Neuronal stem cell (in vitro differentiated cells): Measurements from ENCODE around the gene SERPINB10.
A peak's percentile ranks its signal among the peaks of the same experiment; 100 is the strongest.

Experiments used
- DNase-seq: peaks from one replicate; pipeline ENCODE4 v3.0.0-alpha.2; 2013; ENCODE audit warnings: low spot score
- H2AFZ ChIP-seq: one replicate; pipeline ENCODE4 v1.6.1; 2013; ENCODE audit warnings: mild to moderate bottlenecking, low read length, inconsistent platforms
- H2AK5ac ChIP-seq: 2 replicates; pipeline ENCODE4 v1.6.1; 2013; ENCODE audit warnings: low read depth, mild to moderate bottlenecking, inconsistent platforms, low read length, moderate library complexity, mixed read lengths
- H2BK120ac ChIP-seq: 2 replicates; pipeline ENCODE4 v1.6.1; 2013; ENCODE audit warnings: low read depth, mild to moderate bottlenecking, inconsistent platforms, low read length, moderate library complexity, mixed read lengths
- H2BK12ac ChIP-seq: one replicate; pipeline ENCODE4 v1.6.1; 2013; ENCODE audit warnings: low read length, inconsistent platforms
- H2BK15ac ChIP-seq: 2 replicates; pipeline ENCODE4 v1.6.1; 2013; ENCODE audit warnings: mild to moderate bottlenecking, low read length, inconsistent platforms, mixed read lengths
- H2BK5ac ChIP-seq: one replicate; pipeline ENCODE4 v1.6.1; 2013; ENCODE audit warnings: inconsistent platforms, mild to moderate bottlenecking, low read length, moderate library complexity
- H3K14ac ChIP-seq: one replicate; pipeline ENCODE4 v1.6.1; 2013; ENCODE audit warnings: low read length, inconsistent platforms
- H3K18ac ChIP-seq: 2 replicates; pipeline ENCODE4 v1.6.1; 2013; ENCODE audit warnings: low read length, inconsistent platforms
- H3K23ac ChIP-seq: 2 replicates; pipeline ENCODE4 v1.6.1; 2013; ENCODE audit warnings: low read depth, mild to moderate bottlenecking, mixed read lengths, low read length, inconsistent platforms; ENCODE audit not compliant: poor library complexity
- H3K27ac ChIP-seq: replicated peaks from 3 replicates; pipeline ENCODE4 v1.5.1; 2013; ENCODE audit warnings: low read length, inconsistent platforms
- H3K27me3 ChIP-seq, 3 experiments: 2 replicates each; pipeline ENCODE4 v1.6.1; 2013; ENCODE audit warnings: low read length in 3 of 3, mild to moderate bottlenecking in 2 of 3, inconsistent platforms in 1 of 3, low read depth in 1 of 3, mixed read lengths in 1 of 3, moderate library complexity in 1 of 3; ENCODE audit not compliant: control insufficient read depth in 3 of 3, insufficient read depth in 3 of 3
- H3K36me3 ChIP-seq, 2 donors: replicated peaks in 1 of 2; 2 replicates each; pipeline ENCODE4 v1.6.1; 2013; ENCODE audit warnings: low read length in 2 of 2; ENCODE audit not compliant: control insufficient read depth in 2 of 2, insufficient read depth in 2 of 2
- H3K4ac ChIP-seq: 2 replicates; pipeline ENCODE4 v1.6.1; 2013; ENCODE audit warnings: inconsistent platforms, mild to moderate bottlenecking, low read length, moderate library complexity
- H3K4me1 ChIP-seq, 2 donors: 1 replicate in 1 of 2; 2 replicates in 1 of 2; pipeline ENCODE4 v1.6.1; 2013; ENCODE audit warnings: low read length in 2 of 2, low read depth in 1 of 2; ENCODE audit not compliant: control insufficient read depth in 2 of 2, insufficient read depth in 1 of 2
- H3K4me2 ChIP-seq: one replicate; pipeline ENCODE4 v1.6.1; 2013; ENCODE audit warnings: mild to moderate bottlenecking, low read length, inconsistent platforms; ENCODE audit not compliant: insufficient read depth, poor library complexity, severe bottlenecking
- H3K4me3 ChIP-seq, 2 donors: 2 replicates each; pipeline ENCODE4 v1.5.1; 2013; ENCODE audit warnings: low read length in 2 of 2, mild to moderate bottlenecking in 2 of 2, inconsistent platforms in 1 of 2, moderate library complexity in 1 of 2
- H3K79me1 ChIP-seq: one replicate; pipeline ENCODE4 v1.6.1; 2013; ENCODE audit warnings: low read depth, mild to moderate bottlenecking, inconsistent platforms, low read length, moderate library complexity
- H3K9ac ChIP-seq: one replicate; pipeline ENCODE4 v1.6.1; 2013; ENCODE audit warnings: mild to moderate bottlenecking, low read depth, low read length, inconsistent platforms; ENCODE audit not compliant: poor library complexity
- H3K9me3 ChIP-seq, 2 donors: replicated peaks in 1 of 2; 2 replicates each; pipeline versions ENCODE3 to v1.6.1; 2013; ENCODE audit warnings: low read length in 2 of 2, mild to moderate bottlenecking in 2 of 2, inconsistent platforms in 1 of 2, low read depth in 1 of 2, mixed read lengths in 1 of 2, moderate library complexity in 1 of 2; ENCODE audit not compliant: control insufficient read depth in 2 of 2, insufficient read depth in 1 of 2
- H4K8ac ChIP-seq: one replicate; pipeline ENCODE4 v1.6.1; 2013; ENCODE audit warnings: low read depth, mild to moderate bottlenecking, inconsistent platforms, low read length, moderate library complexity
- H4K91ac ChIP-seq: one replicate; pipeline ENCODE4 v1.6.1; 2013; ENCODE audit warnings: low read length, low read depth, mild to moderate bottlenecking, inconsistent platforms; ENCODE audit not compliant: poor library complexity
- WGBS, 2 donors: extraction: QIAGEN DNeasy Blood & Tissue Kit; methylation state at CpG; one replicate each; pipeline ENCODE4 v1.1.7; 2013; ENCODE audit warnings: missing lambda C conversion rate in 2 of 2, mixed read lengths in 1 of 2; ENCODE audit not compliant: insufficient read length in 2 of 2, insufficient replicate concordance in 1 of 2; ENCODE audit errors: extremely low coverage in 2 of 2; 5-methylcytosine and 5-hydroxymethylcytosine counted together

Gene SERPINB10

DNA sequence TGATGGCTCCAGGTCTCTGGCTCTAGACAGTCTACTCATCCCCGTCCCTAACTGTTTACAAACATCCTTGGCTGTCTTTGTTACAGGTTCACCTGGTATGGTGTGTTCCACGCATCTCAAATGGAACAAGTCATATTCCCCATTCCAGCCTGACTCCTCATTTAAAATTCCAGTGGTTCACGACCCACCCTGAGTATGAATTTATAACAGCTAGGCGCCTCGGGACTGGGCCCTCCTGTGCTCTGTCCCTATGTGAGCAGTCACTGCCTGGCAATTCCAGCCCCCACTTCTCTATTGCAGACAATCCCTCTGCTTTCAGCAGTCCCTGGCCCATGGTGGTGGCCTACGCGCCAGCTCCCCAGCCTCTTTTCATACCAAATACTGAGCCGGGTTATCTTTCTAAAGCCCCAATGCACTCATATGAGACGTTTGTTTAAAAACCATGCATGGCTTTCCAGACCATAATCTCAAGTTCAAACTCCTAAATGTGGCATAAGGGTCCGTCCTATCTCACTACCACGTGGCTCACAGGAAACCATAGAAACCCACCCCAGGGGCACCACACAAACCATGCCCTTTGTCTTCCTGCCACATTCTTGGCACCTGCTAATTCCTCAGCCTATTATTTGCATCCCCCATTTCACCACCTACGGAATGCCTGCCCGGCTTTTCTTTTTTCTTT lies 63.7 kb downstream of the SERPINB10 start:
- H3K18ac ChIP-seq: no peak overlapping the region
- no CpG with 5 or more reads among the region's 13 CpGs for WGBS, 2 donors
- H2BK120ac ChIP-seq: no peak overlapping the region
- H3K27me3 ChIP-seq: no peaks in the 10 kb centered on the region
- peak overlapping the region; percentile 56 for H2AK5ac ChIP-seq
- peak overlapping the region; percentile 100 for H2AFZ ChIP-seq
- no peak overlapping the region for H2BK12ac ChIP-seq
- peak overlapping the region; percentile 68 for H3K9ac ChIP-seq
- H3K9me3 ChIP-seq: no peaks in the 10 kb centered on the region
- H3K23ac ChIP-seq: no peak overlapping the region
- no peak overlapping the region for H4K8ac ChIP-seq
- peak overlapping the region in 1 of 2 donors; percentile 88 for H3K4me3 ChIP-seq
- no peaks in the 10 kb centered on the region for H3K36me3 ChIP-seq
- peak overlapping the region; percentile 76 for H3K4me2 ChIP-seq
- no peak for DNase-seq
- no peak overlapping the region for H4K91ac ChIP-seq
- H3K4me1 ChIP-seq: peaks cover 0 to 6% of the 10 kb centered on the region in 2 donors
- H3K27ac ChIP-seq: no peak overlapping the region
- H3K79me1 ChIP-seq: no peaks in the 10 kb centered on the region
- H2BK15ac ChIP-seq: no peak overlapping the region
- H3K14ac ChIP-seq: no peak overlapping the region
- H2BK5ac ChIP-seq: no peak overlapping the region
- no peak overlapping the region for H3K4ac ChIP-seq

DNA sequence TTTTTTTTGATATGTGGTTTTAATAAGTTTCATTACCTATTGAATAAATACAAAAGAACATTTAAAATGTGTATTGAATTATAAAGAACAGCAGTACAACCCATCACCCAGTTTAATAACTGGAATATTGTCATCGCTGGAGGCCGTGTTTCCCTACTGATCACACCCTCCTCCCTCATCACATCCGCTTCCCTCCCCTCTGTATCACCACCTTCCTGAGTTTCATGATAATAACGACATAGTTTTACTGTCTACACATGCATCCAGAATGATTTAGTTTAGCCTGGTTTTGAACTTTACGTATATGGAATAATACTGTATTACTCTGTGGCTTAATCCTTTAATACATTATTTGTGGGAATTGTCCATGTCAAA lies 64.2 kb downstream of the SERPINB10 start:
- no CpG with 5 or more reads among the region's 5 CpGs for WGBS, 2 donors
- H3K4ac ChIP-seq: no peak overlapping the region
- no peaks in the 10 kb centered on the region for H3K36me3 ChIP-seq
- no peak overlapping the region for H3K14ac ChIP-seq
- H3K27me3 ChIP-seq: no peaks in the 10 kb centered on the region
- H2BK120ac ChIP-seq: no peak overlapping the region
- no peak overlapping the region for H2BK12ac ChIP-seq
- no peak overlapping the region for H4K8ac ChIP-seq
- no peak overlapping the region for H3K27ac ChIP-seq
- no peaks in the 10 kb centered on the region for H3K9me3 ChIP-seq
- H2BK15ac ChIP-seq: no peak overlapping the region
- no peaks in the 10 kb centered on the region for H3K79me1 ChIP-seq
- peaks cover 0 to 6% of the 10 kb centered on the region in 2 donors for H3K4me1 ChIP-seq
- H2AFZ ChIP-seq: no peak overlapping the region
- H3K23ac ChIP-seq: no peak overlapping the region
- no peak for DNase-seq
- H2BK5ac ChIP-seq: no peak overlapping the region
- no peak overlapping the region for H2AK5ac ChIP-seq
- no peak overlapping the region for H3K18ac ChIP-seq
- no peak overlapping the region for H3K4me3 ChIP-seq
- no peak overlapping the region for H3K9ac ChIP-seq
- no peak overlapping the region for H4K91ac ChIP-seq
- no peak overlapping the region for H3K4me2 ChIP-seq

DNA sequence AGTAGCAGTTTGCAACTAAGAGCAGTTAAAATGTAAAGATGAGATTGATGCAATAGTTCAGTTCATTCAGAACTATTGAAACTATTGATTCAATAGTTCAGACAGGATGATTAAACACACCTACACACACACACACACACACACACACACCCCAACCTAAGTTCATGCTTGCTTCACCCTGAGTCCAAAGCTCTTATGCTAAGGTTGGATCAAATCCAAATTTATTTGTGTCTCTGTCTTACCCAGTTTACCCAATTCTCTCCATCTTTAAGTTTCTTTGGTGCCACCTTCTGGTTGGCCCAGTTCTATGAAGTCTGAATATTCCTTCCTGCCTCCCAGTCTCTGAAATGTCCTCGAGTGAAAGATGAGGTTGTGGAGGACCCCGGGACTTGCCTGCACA lies 67.2 kb downstream of the SERPINB10 start:
- H3K18ac ChIP-seq: no peak overlapping the region
- peak overlapping the region; percentile 55 for H2AFZ ChIP-seq
- H3K14ac ChIP-seq: no peak overlapping the region
- H3K9me3 ChIP-seq: no peaks in the 10 kb centered on the region
- H3K9ac ChIP-seq: no peak overlapping the region
- no CpG with 5 or more reads among the region's 2 CpGs for WGBS, 2 donors
- H3K4me1 ChIP-seq: peaks cover 0 to 6% of the 10 kb centered on the region in 2 donors
- H2BK5ac ChIP-seq: no peak overlapping the region
- no peak overlapping the region for H2BK15ac ChIP-seq
- no peak overlapping the region for H3K27ac ChIP-seq
- H3K27me3 ChIP-seq: no peaks in the 10 kb centered on the region
- H2BK120ac ChIP-seq: no peak overlapping the region
- no peak overlapping the region for H4K8ac ChIP-seq
- no peaks in the 10 kb centered on the region for H3K36me3 ChIP-seq
- DNase-seq: no peak
- H3K23ac ChIP-seq: no peak overlapping the region
- H3K79me1 ChIP-seq: no peaks in the 10 kb centered on the region
- no peak overlapping the region for H3K4me3 ChIP-seq
- H3K4me2 ChIP-seq: no peak overlapping the region
- no peak overlapping the region for H2BK12ac ChIP-seq
- H2AK5ac ChIP-seq: no peak overlapping the region
- no peak overlapping the region for H4K91ac ChIP-seq
- H3K4ac ChIP-seq: no peak overlapping the region

DNA sequence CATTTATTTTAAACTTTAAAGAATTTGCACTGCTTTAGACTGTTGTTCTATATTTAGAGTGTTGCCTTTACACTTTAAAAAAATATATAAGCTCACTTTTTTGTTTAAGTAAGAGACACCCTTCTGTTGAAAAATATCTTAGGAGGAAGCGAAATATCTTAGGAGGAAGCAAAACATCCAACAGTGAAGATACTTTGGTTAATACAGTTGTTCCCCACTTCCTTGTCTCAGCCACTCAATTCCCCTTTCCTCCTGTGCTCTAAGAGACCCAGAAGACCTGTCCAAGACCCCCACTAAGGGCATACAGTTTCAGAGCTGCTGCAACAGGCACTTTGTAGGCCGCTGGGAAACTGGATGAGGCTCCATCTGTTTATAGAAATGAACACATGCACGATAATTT lies 67.9 kb downstream of the SERPINB10 start:
- H3K14ac ChIP-seq: no peak overlapping the region
- no CpG with 5 or more reads among the region's 3 CpGs for WGBS, 2 donors

More for the DNA sequence above, 67.9 kb downstream of the SERPINB10 start:
- Histone ChIP-seq H3K4ac (no peak overlapping the region), H3K23ac (no peak overlapping the region), H3K4me1 (peaks cover 0 to 6% of the 10 kb centered on the region in 2 donors), H2AFZ (no peak overlapping the region), H2BK120ac (no peak overlapping the region), H3K4me3 (no peak overlapping the region), H2BK5ac (no peak overlapping the region), H3K36me3 (no peaks in the 10 kb centered on the region), H2AK5ac (no peak overlapping the region), H3K27ac (no peak overlapping the region), H4K91ac (no peak overlapping the region), H3K18ac (no peak overlapping the region), H3K79me1 (no peaks in the 10 kb centered on the region), H4K8ac (no peak overlapping the region), H2BK15ac (no peak overlapping the region), H2BK12ac (no peak overlapping the region), H3K9ac (no peak overlapping the region), H3K9me3 (no peaks in the 10 kb centered on the region), H3K4me2 (no peak overlapping the region), H3K27me3 (no peaks in the 10 kb centered on the region)
- no peak for DNase-seq
